ENCODE measurements around the gene RPS17.

DNA sequence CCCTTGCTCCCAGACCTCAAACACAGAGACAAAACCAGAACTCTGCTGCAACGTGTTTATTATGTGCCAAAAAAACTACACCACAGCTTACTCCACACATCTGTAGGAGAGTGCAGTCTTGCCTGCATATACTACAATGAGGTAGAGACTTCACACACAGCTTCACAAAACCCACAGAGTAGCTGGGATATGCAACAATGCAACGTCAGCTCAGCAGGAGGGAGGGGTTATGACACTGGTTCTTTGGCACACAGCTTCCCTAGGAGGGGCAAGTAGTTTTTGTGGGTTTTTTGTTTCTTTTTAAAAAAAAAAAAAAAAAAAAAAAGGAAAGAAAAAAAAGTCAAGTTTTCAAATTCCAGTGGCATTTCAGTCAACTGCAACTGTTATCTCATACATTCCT lies 2.9 kb upstream of the RPS17 start:
- no peak for TF ChIP-seq ZNF274 (IDR thresholded peaks at IDR 0.05; ENCODE audit: low read depth, low read length)
- TF ChIP-seq YY1 (IDR thresholded peaks at IDR 0.05; ENCODE audit: insufficient read depth, insufficient read length), result no peak

Data from NT2/D1 (cell line).